GM18870 (cell line): ENCODE measurements around the gene FAAP100.

Experiments used
- ATAC-seq: cut with Tn5 transposase; IDR thresholded peaks from one replicate; pipeline ENCODE4 v1.9.1; 2021; ENCODE audit warnings: moderate library complexity; ENCODE audit not compliant: unreplicated experiment

The FAAP100 gene

DNA sequence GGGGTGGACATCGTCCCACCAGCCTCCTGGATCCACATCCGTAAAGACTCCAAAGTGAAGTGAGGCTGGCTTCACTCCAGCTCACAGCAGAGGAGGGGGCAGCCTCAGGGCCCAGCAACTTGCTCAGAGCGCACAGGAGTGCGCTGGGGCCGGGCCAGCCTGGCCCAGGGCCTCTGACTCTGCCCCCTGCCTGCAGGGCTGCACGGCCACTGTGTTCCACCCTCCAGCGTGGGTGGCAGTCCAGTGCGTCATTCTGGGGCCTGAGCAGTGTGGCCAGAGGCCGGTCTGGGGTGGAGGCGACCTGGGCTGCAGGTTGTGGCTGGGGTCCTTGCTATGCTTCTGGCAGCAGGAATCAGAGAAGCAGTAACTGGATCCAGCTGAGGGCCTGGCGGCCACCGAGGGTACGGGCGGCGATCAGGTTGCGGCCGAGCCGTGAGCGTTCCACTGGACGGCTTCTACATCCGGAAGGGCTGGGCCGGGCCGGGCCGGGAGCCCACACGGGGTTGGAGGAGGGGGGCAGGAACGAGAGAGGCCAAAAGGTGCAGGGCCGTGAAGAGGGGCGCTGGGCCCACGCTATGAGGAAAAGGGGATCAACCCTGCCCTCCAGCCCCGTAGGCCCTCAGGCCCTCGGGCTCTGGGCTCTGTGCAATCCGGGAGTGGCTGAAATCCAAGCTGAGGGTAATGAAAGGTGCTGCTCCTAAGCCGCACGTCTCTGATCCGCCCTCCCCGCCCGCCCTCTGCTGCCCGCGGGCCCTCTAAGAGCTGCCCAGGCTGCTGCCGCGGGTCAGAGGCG is 24.4 kb downstream of the FAAP100 start, which contains the start of gene FSCN2:
TSS of gene FSCN2 (plus strand) at position 787 of the 793 bp plus-strand sequence. CDS start 155 bp downstream, outside the sequence.
- ATAC-seq, result no peak

DNA sequence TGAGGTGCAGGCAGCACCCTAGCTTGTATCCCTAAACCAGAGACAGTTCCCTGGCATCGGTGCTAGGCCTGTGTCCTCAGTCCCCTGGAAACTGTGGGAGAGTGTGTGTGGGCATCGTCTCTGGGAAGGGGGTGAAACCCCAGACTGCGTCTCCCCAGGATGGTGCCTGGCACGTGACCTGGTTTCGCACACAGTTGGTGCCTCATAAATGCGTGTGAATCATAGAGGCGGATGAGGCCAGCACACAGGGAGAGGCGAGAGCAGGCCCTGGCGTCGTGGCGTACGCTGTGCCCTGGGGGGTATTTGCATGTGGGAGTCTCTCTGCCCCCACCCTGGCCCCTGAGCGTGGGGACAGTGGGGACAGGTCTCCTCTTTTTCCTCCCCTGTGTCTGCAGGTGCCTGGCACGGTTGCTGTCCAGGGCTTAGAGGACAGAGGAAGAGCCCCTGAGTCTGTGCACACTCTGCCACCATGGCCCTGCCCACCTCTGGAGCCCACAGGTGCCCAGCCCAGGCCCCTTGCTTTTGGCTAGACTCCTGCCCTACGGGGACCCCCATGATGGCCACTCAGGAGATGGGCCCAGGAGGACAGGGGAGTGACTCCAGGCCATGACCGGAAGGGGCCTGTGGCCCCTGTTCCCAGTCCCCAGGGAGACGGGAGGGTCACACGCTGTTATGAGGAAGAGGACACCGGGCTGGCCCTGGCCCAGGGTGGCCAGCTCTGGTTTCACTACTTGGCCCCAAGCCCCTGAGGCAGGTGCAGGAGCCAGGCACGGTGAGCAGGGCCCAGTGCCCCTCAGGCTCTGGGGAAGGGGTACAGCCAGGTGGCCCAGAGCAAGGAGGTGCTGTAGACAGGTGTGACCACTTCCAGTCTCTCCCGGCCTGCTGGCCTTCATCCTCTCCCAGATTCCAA is 25.2 kb downstream of the FAAP100 start:
- no peak for ATAC-seq

DNA sequence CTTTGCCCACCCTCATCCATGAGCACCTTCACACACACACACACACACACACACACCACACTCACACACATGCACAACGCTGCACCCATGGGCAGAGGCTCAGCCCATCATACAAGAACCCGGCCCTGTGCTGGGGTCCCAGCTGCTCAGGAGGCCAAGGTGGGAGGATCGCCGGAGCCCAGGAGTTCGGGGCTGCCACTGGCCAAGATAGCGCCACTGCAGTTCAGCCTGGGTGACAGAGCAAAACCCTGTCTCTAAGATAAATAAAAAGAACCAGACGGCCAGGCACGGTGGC is 27.3 kb downstream of the FAAP100 start:
- ATAC-seq, result no peak

DNA sequence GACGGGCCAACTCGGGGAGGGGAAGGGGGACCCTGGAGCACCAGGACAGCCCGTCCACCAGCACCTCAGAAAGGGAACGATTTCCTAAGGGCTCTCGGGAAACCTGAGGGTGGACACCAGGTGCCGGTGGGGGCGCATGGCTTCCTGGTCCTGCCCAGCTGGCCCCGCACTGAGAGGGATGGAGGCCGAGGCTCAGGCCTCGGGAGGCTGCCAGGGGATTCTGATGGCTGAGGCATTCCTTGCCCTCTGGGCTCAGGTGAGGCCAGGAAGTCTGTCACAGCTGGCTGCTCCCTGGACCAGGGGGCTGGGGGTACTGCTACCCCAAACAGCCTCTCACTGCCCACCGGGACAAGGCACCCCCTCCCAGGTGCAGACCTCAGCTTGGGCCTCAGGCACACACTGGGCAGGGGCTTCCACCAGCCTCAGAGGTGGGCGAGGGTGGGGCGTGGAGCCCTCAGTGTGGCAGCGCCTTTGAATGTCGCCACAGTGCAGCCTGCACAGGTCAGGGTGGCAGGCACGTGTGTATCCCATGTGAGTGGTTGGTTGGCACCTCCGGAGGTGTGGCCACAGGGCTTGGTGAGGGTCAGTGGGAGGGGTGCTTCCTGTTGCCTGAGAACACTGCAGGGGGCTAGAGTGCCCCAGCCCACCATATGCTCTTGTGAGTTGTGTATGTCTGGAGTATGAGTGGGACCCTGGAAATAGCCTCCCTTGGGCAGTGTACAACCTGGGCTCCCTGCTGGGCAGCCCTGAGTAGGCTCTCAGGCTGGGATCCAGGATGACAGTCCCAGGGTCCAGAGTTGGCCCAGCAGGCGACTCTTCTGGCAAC is 27.9 kb downstream of the FAAP100 start:
- ATAC-seq, result no peak

DNA sequence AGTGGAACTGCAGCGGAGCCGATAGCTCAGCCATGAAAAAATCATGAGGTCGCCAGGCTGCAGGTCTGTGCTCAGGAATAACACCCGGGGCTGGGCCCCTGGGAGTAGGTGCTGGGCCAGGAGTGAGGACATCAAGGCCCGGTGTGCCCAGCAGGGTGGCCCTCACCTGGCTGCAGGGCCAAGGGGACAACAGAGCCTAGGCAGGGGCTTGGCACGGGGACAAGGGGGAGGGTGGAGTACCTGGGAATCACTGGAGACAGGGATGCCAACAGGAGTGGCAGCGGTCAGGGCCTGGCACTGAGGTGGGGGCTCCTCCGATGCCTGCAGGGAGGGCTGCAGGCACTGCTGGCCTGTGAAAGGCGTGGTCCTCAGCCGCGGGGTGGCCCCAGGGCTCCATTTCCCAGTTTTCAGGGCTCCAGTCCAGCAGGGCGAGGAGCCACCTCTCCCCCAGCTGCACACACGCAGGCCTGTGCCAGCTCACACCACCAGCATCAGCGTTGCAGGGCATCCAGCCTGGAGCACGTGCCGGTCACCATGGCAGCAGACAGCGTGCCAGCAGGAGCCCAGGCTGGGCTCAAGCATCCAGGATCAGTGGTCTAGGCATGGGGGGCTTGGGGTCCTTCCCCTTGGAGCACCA is 28.6 kb downstream of the FAAP100 start:
- no peak for ATAC-seq

DNA sequence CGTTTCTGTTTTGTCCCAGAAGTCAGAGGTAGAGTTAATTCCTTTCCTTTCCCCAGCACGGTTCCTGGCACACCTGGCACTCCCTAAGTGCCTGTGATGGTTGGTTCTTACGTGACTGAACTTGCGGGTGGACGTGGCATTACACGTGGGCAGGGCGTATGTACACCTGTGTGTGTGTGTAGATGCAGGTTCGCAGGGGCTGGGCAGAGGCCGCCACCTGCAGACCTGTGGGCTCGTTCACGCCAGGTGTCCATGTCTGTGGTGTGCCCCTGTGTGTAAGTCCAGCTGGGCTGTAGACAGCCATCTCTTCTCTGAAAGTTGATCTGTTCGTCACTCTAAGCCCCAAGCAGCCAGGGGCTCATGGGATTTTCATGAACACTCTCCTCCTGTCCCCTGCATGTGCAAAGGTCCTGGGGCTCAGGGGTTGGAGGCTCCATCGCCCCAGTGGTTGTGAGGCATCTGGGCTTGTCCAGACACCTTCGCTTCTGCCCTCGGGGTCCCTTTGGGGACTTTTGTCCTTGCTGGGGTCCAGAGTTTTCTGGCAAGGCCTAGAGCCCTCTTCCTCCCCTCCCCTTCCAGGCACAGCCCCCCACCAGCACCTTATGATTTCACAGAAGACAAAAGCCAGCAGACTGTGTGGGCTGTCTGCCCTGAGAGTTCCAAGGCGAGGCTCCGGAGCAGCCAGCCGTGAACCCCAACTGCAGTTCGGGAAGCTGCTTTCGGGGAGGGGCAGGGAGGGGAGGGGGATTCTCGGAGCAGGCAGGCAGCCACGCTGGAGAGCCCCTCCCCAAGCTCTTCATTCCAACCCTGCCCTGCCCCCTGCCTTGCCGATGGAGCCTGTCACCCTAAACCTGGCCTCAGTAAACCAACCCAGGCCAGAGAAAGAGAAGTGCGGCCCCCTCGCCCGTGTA is 29.4 kb downstream of the FAAP100 start:
- ATAC-seq, result no peak

DNA sequence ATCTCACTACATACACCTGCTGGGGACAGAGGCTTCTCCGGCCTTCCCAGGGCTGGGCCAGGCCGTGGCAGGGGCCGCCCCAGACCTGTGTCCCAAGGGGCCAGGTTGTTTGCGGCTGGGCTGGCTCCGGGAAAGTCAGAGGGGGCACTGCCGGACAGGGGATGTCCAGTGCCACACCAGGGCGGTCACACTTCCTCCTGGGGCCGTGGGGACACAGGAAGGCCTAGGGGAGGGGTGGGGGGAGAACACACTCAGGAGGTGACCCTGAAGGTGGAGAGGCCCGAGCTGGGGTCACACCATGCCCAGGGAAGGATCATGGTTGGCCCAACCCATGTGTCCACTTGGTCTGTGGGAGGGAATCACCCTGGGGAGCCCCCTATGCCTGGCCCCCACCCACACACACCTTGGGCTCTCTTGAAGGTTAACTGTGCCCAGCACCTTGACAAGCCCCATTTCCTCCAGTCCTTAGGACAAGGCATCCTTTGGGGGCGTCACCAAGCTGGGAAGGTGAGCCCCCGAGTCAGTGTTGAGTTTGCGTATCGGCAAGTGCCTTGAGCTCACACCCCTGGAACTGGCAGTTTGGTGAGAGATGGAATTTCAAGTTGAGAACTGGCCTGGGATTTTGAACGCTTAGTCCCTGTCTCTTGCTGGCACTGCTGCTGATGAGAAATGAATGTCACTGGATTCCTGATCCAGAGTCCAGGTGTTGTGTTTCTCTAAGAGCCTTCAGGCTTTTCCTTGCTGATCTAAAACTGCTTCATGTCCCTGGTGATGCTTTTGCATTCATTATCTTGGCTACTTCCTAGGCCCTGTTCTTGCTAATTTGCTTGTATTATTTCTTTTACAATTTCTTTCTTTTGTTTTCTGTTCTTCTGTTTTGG is 31.9 kb downstream of the FAAP100 start:
- ATAC-seq, result no peak

- no peak for ATAC-seq
Observed at GRCh38 chr17:81519284-81520020, 32.7 kb downstream of the FAAP100 start.

- no peak for ATAC-seq
Observed at GRCh38 chr17:81518785-81519283, 33.3 kb downstream of the FAAP100 start.

DNA sequence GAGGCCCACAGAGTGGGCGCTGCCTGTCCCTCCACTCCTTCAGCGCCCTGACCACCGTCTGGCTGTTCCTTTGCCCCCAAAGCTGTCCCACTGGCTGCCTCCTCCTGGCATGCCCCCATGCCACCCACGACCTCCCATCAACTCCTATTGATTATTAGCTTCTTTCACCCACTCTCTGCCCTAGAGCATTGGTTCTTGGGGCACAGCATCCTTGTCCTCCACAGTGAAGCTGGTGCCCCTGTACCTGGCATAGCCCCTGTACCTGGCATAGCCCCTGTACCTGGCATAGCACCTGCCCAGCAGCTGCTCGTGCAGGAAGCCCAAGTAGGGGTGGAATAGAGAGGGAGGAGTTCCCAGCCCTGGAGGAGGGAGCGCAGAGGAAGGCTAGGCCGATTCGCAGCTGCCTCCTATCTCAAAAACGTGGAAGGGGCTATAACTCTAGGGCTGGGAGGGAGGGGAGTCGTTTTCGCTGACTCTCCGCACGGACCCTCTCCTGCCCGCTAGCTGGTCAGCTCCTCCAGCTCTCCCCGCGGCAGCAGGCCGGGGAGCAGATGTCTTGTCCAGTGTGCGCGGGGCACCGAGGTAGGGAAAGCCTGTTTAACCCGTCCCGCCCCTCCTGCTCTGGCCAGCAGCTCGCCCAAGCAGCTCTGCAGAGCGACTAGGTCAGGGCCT is 33.9 kb downstream of the FAAP100 start:
- no peak for ATAC-seq

DNA sequence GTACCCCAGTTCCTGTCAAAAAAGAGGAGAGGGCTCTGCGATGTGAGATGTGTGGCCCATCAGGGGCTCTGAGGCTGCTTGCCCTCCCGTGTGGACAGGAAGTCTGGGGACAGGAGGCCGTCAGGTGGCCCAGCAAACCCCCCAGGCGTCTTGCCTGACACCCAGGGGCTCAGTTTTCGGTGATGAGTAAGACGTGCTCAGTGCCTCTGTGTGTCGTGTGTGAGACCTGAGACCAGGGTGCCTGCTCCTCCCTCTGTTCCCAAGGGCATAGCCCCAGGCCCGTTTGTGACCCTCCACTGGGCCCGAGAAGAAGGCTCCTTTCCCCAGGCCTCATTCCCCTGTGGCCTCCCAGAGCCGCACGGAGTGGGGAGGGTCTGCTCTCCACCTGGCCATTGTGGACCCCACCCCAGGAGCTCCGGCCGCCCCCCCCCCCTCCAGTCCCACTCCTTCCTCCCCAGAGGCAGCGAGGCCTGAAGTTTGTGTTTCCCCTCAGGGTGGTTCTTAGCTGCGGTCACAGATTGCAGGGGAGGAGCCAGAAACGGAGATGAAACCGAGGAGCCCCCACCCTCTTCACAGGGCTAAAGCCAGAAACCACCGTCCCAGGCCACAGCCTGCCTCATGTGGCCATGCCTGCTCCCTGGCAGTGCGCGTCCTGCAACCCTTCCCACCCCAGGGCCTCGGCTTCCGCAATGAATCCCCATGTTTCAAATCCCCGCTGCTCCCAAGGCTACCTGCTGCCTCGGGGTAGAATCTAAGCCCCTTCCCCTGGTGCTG is 34.6 kb downstream of the FAAP100 start:
- ATAC-seq, result no peak

DNA sequence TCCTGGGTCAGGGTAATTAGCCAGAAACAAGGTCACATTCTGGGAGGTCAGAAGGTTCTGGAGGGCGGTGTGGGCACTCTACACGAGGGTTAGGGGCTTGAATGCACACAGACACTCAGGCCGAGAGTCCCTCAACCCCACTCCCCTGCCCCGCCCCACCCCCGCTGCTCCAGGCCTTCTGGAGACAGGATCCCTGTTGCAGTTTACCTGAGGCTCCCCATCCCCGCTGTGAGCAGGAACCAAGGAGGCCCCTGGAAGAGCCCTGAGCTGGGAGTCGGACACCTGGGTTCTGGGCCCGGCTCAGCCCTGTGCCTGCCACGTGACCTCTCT is 35.2 kb downstream of the FAAP100 start:
- no peak for ATAC-seq

DNA sequence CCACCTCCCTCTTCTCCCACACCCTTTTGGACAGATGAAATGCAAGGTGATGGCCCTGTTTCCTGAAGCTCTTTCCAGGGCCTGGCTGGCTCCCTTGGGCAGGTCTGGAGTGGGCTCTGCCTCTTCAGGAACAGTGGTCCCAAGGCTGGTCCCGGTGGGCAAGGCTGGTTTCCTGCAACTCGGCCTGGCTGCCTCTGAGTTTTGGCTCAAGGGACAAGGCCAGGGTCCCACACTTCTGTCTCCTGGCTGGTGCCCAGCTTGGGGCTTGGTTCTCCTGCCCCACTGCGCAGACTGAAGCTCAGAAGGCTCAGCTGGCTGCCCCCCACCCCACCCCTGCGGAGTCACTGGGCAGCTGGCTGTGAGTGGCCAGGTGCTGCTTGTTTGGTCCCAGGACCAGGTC is 35.7 kb downstream of the FAAP100 start:
- ATAC-seq, result no peak

DNA sequence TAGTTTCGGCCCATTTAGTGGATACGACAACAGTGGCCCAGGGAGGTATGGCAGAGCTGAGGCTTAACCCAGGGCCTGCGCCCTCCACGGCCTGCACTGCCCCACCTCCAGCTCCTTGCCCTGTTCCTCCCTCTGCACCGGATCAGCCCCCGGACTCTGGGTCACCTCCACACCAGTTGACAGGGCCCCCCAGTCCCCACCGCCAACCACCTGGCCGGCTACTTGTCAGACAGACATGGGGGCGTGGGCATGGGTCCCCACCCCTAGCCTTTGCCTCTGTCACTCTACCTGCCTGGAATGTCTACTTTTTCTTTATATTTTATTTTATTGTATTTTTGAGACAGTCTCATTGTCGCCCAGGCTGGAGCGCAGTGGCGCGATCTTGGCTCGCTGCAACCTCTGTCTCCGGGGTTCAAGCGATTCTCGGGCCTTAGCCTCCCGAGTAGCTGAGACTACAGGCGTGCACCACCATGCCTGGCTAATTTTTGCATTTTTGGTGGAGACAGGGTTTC is 36.6 kb downstream of the FAAP100 start:
- no peak for ATAC-seq

DNA sequence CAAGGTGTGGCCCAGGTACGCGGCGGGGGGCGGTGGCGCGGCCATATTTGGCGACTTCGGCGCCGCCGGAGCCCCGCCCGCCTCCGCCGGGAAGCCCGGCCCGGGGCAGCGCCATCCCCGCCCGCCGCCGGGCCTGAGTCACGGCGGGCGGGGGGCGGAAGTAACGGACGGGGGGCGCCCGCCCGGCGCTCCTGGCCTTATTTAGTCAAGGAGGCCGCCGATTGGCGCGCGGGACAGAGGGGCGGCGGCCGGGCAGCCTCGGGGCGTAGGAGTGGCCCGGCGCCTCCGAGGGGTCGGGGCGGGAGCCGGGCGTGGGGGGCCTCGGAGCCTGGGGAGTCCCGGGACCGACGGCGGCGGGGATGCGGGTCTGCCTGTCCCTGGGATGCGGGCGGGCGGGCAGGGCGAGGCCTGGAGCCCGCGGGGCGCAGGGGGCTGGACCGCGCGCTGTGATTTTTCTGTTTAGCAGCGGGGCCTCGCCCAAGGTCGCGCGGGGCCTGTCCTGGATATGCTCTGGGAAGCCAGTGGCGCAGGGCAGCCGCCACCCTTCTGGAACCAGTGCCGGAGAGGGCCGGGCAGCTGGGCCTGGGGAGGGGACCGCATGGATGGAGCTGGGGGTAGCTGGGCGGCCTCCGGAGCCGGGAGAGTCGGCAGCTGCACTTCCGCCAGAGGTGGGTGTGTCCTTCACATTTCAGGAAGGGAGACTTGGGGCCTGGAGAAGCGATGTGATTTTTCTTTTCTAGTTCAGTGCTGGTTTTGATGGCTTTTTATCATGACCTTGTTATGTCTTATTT is 37.2 kb downstream of the FAAP100 start:
- ATAC-seq, result no peak

GRCh38 chr17:81514489-81514738 is 37.7 kb downstream of the FAAP100 start:
- no peak for ATAC-seq
